ENCODE results near the gene ACTR2.

Gene ACTR2

DNA sequence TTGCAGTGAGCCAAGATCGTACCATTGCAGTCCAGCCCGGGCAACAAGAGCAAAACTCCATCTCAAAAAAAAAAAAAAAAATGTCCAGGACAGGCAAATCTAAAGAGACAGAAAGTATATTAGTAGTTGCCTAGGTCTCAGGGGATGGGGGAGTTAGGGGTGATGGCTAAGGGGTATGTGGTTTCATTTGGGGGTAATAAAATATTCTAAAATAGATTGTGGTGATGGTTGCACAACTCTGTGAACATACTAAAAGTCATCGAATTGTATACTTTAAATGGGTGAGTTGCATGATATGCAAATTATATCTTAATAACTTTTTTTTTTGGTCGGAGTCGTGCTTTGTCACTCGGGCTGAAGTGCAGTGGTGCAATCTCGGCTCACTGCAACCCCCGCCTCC, 34.2 kb upstream of the ACTR2 start:
- no peak for DNase-seq (ENCODE audit: low read depth in 2 of 2)
- TF ChIP-seq, protein P1, sequence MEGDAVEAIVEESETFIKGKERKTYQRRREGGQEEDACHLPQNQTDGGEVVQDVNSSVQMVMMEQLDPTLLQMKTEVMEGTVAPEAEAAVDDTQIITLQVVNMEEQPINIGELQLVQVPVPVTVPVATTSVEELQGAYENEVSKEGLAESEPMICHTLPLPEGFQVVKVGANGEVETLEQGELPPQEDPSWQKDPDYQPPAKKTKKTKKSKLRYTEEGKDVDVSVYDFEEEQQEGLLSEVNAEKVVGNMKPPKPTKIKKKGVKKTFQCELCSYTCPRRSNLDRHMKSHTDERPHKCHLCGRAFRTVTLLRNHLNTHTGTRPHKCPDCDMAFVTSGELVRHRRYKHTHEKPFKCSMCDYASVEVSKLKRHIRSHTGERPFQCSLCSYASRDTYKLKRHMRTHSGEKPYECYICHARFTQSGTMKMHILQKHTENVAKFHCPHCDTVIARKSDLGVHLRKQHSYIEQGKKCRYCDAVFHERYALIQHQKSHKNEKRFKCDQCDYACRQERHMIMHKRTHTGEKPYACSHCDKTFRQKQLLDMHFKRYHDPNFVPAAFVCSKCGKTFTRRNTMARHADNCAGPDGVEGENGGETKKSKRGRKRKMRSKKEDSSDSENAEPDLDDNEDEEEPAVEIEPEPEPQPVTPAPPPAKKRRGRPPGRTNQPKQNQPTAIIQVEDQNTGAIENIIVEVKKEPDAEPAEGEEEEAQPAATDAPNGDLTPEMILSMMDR (IDR thresholded peaks at IDR 0.05; ENCODE audit: low read depth, low read length), result no peak
- H3K4me3 ChIP-seq (replicated peaks in 1 of 2; ENCODE audit: low read depth in 2 of 2, low read length in 2 of 2), result no peak overlapping the region

DNA sequence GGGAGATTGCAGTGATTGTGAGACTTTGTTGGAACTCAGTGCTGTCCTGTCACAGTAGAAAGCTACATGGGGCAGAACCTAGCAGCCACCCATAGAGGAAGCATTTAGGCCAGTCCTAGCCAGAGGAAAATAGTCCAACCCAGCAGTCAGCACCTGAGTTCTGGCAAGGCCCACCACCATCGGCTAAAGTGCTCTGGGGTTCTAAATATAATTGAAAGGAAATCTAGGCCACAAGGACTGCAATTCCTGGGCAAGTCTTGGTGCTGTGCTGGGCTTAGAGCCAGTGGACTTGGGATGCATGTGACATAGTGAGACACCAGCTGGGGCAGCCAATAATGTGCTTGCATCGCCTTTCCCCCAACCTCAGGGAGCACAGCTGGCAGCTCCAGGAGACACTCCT, 28.9 kb upstream of the ACTR2 start:
- TF ChIP-seq, protein P1 (IDR thresholded peaks at IDR 0.05; ENCODE audit: low read depth, low read length), result no peak
- peak in 1 of 2 donors; percentile 7 for DNase-seq (ENCODE audit: low read depth in 2 of 2)
- H3K4me3 ChIP-seq (replicated peaks in 1 of 2; ENCODE audit: low read depth in 2 of 2, low read length in 2 of 2), result no peak overlapping the region

DNA sequence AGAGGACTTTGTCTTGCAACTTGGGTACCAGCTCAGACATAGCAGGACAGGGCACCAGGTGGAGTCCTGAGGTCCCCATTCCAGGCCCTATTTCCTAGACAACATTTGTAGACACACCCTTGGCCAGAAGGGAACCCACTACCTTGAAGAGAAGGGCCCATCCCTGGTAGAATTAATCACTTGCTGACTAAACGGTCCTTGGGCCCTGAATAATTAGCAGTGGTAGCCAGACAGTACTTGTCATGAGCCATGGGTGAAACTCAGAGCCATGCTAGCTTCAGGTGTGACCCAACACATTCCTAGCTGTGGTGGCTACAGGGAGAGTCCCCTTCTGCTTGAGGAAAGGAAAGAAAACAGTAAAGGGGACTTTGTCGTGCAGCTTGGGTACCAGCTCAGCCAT, 28.5 kb upstream of the ACTR2 start:
- TF ChIP-seq, protein P1 (IDR thresholded peaks at IDR 0.05; ENCODE audit: low read depth, low read length), result no peak
- no peak for DNase-seq (ENCODE audit: low read depth in 2 of 2)
- H3K4me3 ChIP-seq (replicated peaks in 1 of 2; ENCODE audit: low read depth in 2 of 2, low read length in 2 of 2), result no peak overlapping the region

DNA sequence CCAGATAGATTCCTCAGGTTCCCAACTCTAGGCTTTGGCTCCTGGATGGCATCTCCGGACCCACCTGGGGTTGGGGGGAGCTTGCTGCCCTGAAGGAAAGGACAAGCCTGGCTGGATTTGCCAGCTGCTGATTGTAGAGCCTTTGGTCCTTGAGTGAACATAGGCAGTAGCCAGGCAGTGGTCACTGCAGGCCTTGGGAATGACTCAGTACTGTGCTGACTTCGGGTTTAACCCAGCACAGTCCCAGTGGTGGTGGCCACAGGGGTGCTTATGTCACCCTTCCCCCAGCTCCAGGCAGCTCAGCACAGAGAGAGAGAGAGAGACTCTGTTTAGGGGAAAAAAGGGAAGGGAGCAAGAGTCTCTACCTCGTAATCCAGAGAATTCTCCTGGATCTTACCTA, 27.7 kb upstream of the ACTR2 start:
- TF ChIP-seq, protein P1 (IDR thresholded peaks at IDR 0.05; ENCODE audit: low read depth, low read length), result no peak
- no peak overlapping the region for H3K4me3 ChIP-seq (replicated peaks in 1 of 2; ENCODE audit: low read depth in 2 of 2, low read length in 2 of 2)
- peak in 1 of 2 donors; percentile 48 for DNase-seq (ENCODE audit: low read depth in 2 of 2)

DNA sequence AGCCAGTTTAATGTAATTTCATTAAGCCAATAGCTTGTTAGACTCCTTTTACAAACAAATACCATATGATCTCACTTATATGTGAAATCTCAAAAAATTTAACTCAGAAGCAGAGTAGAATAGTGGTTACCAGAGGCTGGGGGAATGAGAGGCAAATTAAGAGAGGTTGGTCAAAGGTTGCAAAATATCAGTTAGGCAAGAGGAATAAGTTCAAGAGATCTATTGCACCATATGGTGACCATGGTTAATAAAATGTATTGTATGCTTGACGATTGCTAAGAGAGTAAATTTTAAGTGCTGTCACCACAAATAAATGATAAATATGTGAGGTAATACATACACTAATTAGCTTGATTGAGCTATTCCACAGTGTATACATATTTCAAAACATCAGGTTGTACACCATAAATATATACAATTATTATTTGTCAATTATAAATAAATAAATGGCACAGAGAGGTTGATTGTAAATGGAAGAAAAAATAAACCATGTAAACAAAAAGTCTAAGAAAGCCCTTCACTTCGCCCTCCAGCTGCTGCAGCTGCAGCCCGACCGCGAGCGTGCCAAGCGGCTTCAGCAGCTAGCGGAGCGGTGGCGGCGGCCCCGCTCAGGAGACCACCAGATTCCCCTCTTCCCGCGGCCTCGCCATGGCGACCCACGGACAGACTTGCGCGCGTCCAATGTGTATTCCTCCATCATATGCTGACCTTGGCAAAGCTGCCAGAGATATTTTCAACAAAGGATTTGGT, 23.0 kb upstream of the ACTR2 start:
- no peak overlapping the region for H3K4me3 ChIP-seq (replicated peaks in 1 of 2; ENCODE audit: low read depth in 2 of 2, low read length in 2 of 2)
- peak in 1 of 2 donors; percentile 7 for DNase-seq (ENCODE audit: low read depth in 2 of 2)
- TF ChIP-seq, protein P1 (IDR thresholded peaks at IDR 0.05; ENCODE audit: low read depth, low read length), result no peak

DNA sequence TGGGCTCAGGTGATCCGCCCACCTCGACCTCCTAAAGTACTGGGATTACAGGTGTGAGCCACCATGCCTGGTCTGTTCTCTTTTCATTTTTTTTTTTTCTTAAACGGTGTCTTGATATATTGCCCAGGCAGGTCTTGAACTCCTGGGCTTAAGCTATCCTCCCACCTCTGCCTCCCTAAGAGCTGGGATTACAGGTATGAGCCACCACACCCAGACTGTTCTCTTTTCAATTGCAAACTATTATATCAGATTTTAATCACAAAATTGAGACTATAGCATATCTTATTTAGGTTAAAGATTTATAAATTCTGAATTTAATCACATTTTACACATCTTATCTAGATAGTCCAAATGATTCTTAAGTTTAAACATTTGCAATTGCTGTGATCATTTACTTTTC, 15.5 kb upstream of the ACTR2 start:
- no peak overlapping the region for H3K4me3 ChIP-seq (replicated peaks in 1 of 2; ENCODE audit: low read depth in 2 of 2, low read length in 2 of 2)

More for the DNA sequence above, 15.5 kb upstream of the ACTR2 start:
- TF ChIP-seq, protein P1 (IDR thresholded peaks at IDR 0.05; ENCODE audit: low read depth, low read length), result no peak
- DNase-seq (ENCODE audit: low read depth in 2 of 2), result no peak
